OCI-LY1 (cell line): ENCODE data around the gene PLCG2.

Source experiments
- CTCF ChIP-seq: fragments of 200-600 bp; sonication (generic), shearing (Covaris generic); IDR thresholded peaks from 2 replicates; pipeline ENCODE4 v1.5.1; 2017; ENCODE audit warnings: mild to moderate bottlenecking, antibody characterized with exemption, low read length, moderate library complexity, mixed read lengths
- EZH2 ChIP-seq: fragments of 200-600 bp; sonication (generic), shearing (Covaris generic); IDR thresholded peaks from 2 replicates; pipeline ENCODE4 v1.8.0; 2017; ENCODE audit warnings: borderline replicate concordance, mixed run types, mild to moderate bottlenecking, antibody characterized with exemption, low read length, moderate library complexity, mixed read lengths

- TF ChIP-seq CTCF (no peak), EZH2 (no peak)
These were observed 7.2 kb downstream of the PLCG2 start for GRCh38 chr16:81786321-81786720.
